Measurements from ENCODE around the gene CCDC154.

DNA sequence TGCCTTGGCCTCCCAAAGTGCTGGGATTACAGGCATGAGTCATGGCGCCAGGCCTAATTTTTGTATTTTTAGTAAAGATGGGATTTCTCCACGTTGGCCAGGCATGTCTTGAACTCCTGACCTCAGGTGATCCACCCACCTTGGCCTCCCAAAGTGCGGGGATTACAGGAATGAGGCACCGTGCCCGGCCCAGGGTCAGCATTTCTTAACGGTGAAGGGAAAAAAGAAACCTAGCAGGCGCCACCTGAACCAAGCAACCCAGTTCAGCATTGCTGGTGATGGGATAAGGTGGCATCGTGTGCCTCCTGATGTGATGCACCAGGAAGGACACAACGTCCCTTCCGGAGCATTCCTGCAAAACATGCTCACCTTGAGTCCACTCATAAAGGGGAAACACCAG, 32.7 kb upstream of the CCDC154 start:
- TF ChIP-seq CTCF (conservative IDR thresholded peaks at IDR 0.05 in 1 of 2, IDR thresholded peaks at IDR 0.05 in 1 of 2; ENCODE audit: extremely low read depth in 1 of 2, insufficient read depth in 1 of 2, low read depth in 1 of 2, low read length in 2 of 2) (no peak), EZH2 (IDR thresholded peaks at IDR 0.05; ENCODE audit: borderline replicate concordance, low read length) (no peak)
